GM20431 (cell line): ENCODE data around the gene METTL23.
"Not testable (repeated sequence)": the region's sequence is repeated elsewhere in the genome, so short reads cannot be mapped to it uniquely, and the experiment has no call there.

Experiments used
- in situ Hi-C: fragments of 300-500 bp; cut with MseI, MboI; formaldehyde crosslinking; loops from one replicate; pipeline ENCODE4 v1.15.0; 2020; ENCODE audit warnings: low sequenced_read_pairs; ENCODE audit not compliant: unreplicated experiment

Gene METTL23

GRCh38 chr17:76691379-76692191, 35.1 kb upstream of the METTL23 start:
- in situ Hi-C loops: no loop called here

- in situ Hi-C loops: no loop called here
These were observed 31.4 kb upstream of the METTL23 start for GRCh38 chr17:76695059-76695831.

GRCh38 chr17:76696763-76697701, 29.6 kb upstream of the METTL23 start:
- in situ Hi-C loops: no loop called here

- in situ Hi-C loops: no loop called here
These were observed 28.8 kb upstream of the METTL23 start for GRCh38 chr17:76697702-76698465.

GRCh38 chr17:76698466-76698977, 28.1 kb upstream of the METTL23 start:
- in situ Hi-C loops: not testable (repeated sequence)

- in situ Hi-C loops: no loop called here
These were observed 26.4 kb upstream of the METTL23 start for GRCh38 chr17:76700270-76700616.

GRCh38 chr17:76700617-76701470, 25.8 kb upstream of the METTL23 start:
- in situ Hi-C loops: no loop called here

GRCh38 chr17:76701471-76701967, 25.1 kb upstream of the METTL23 start:
- in situ Hi-C loops: no loop called here

GRCh38 chr17:76702076-76702475, 24.6 kb upstream of the METTL23 start:
- in situ Hi-C loops: no loop called here

- in situ Hi-C loops: no loop called here
These were observed 23.6 kb upstream of the METTL23 start for GRCh38 chr17:76702941-76703637.

- in situ Hi-C loops: no loop called here
These were observed 21.8 kb upstream of the METTL23 start for GRCh38 chr17:76704805-76705204.

GRCh38 chr17:76706817-76707216, 19.8 kb upstream of the METTL23 start:
- in situ Hi-C loops: no loop called here

GRCh38 chr17:76707985-76708807, 18.4 kb upstream of the METTL23 start:
- in situ Hi-C loops: no loop called here

- in situ Hi-C loops: no loop called here
These were observed 17.3 kb upstream of the METTL23 start for GRCh38 chr17:76709077-76709950.

GRCh38 chr17:76709951-76710862, 16.4 kb upstream of the METTL23 start:
- in situ Hi-C loops: not testable (repeated sequence)
